ENCODE results near the gene LAMC1.

LAMC1 gene

GRCh38 chr1:183194527-183195141 lies 171.4 kb downstream of the LAMC1 start:
- DNase-seq (ENCODE audit: low read depth) = no peak

DNA sequence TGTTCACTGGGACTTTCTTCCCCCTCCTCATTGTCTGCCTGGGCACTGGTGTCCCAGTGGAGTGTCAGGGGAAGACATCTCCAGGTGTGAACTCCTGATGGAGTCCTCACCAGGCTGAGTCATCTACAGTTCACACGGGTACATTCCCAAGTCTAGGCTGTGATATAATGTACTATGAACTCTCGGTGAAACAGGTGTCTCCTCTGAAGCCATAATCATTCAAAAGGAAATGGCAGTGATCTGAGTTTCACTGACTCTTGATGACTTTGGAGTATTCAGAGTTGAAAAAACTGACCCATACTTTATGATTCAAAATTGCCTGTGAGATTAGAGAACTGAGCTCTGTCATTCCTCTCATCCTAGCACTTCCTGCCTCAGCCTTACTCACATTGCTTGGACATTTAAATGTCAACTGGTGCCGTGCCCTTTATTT lies 171.9 kb downstream of the LAMC1 start:
- DNase-seq (ENCODE audit: low read depth) = no peak

All from activated T-cell treated with anti-CD3 and anti-CD28 coated beads for 1 hour (primary cell).